Activated CD4-positive, alpha-beta T cell treated with anti-CD3 and anti-CD28 coated beads for 4 hours (primary cell): Measurements from ENCODE around the gene RAP1GDS1.
"Not testable (repeated sequence)": the region's sequence is repeated elsewhere in the genome, so short reads cannot be mapped to it uniquely, and the experiment has no call there.

Experiments used
- DNase-seq, 2 donors: peaks; one replicate each; pipeline ENCODE4 v3.0.0-alpha.2; 2020

RAP1GDS1 gene

DNA sequence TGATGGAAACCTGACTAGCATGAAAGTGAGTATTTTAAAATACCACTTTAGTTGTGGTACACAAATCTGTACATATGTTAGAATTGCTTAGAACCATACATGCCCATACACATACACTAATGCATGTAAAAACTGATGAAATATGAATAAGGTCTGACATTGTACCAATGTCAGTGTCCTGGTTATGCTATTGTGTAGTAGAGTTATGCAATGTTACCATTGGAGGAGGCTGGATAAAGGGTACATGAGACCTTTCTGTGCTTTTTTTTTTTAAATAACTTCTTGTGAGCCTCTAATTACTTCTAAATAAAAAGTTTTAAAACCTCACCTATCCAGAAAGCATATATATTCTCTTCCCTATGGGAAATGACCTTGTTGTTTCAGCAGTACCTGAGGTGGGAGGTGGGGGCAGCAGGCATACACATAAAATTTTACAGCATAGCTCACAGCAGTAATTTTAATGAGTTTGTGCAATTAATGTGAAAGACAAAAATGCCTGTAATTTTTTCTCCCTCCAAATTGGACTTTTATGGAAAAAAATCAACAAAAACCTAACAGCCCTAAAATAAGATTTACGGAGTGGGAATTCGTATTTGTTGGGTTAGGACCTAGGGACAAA is 97.6 kb downstream of the RAP1GDS1 start:
- DNase-seq = no peak

DNA sequence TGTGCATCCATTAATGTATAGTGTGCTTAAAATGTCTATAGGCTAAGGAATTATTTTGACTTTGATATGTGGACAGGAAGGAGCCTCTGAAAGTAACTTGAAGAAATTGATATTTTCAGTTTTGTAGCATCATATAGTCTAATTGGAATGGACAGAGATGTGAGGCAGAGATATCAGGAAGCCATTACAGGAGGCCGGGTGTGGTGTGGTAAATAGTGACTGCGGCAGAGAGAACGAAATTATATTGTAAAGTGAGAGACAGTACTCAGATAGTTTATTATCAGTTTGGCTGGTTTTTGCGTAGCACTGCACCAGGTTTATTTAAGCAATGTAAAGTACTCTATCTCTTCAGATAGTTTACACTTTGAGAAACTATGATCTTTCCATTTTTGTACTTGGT is 98.5 kb downstream of the RAP1GDS1 start:
- no peak for DNase-seq

DNA sequence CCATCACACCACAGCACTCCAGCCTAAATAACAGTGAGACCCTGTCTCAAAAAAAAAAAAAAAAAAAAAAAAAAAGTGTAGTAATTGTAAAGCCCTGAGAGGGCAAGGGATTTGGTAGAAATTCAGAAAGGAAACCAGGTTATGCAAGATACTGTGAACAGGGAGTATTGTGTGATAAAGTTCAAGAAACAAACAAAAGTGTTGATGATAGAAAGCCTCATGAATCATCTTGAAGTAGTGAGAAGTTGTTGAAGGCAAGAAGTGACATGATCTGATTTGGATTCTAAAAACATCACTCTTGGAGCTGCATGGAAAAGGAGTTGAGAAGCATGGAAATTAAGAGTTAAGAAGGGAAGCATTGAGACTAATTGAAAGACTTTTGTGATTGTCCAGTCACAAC is 102.2 kb downstream of the RAP1GDS1 start:
- DNase-seq = no peak

DNA sequence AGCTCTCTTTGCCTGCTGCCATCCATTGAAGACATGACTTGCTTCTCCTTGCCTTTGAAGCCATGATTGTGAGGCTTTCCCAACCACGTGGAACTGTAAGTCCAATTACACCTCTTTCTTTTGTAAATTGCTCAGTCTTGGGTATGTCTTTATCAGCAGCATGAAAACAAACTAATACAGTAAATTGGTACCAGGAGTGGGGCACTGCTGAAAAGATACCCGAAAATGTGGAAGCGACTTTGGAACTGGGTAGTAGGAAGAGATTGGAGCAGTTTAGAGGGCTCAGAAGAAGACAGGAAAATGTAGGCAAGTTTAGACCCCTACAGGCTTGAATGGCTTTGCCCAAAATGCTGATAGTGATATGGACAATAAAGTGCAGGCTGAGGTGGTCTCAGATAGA is 105.1 kb downstream of the RAP1GDS1 start:
- not testable (repeated sequence) for DNase-seq

DNA sequence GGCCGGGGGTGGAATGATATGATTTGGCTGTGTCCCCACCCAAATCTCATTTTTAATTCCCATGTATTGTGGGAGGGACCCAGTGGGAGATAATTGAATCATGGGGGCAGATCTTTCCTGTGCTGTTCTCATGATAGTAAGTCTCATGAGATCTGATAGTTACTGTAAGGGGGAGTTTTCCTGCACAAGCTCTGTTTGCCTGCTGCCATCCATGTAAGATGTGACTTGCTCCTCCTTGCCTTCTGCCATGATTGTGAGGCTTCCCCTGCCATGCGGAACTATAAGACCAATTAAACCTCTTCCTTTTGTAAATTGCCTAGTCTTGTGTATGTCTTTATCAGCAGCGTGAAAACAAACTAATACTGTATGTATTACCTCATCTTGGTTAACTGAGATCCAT is 106.8 kb downstream of the RAP1GDS1 start:
- DNase-seq = not testable (repeated sequence)

DNA sequence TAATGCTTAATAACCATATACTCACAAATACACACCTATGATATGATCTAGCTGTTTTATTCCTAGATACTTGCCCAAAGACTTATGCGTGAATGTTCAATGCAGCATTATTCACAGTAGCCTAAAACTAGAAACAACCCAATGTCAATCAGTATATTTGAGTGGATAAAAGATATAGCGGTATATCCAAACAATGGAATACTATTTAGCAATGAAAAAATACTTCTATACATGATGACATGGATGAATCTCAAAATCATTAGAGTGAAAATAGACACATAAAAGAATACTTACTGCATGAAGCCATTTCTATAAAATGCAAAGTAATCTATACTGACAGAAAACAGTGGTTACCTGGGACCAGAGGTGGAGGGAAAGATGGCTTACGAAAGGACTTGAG is 108.1 kb downstream of the RAP1GDS1 start:
- DNase-seq = no peak

DNA sequence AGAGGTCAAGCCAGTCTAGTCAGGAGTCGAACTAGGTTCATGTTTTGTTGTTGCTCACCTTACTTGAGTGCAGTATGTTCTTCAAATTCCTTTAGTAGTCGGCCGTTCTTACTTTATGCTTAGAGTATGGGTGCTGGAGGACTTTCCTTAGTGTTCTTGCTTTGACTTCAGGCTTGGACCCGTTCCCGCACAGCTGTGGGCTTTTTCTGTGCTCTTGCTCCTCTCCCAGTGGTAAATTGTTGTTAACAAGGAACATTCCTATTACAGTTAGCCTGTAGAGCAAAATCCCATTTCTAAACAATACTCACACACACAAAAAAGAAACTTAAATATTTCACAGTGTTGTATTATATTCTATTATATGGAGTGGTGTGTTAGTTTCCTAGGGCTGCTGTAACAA is 113.5 kb downstream of the RAP1GDS1 start:
- DNase-seq = no peak

DNA sequence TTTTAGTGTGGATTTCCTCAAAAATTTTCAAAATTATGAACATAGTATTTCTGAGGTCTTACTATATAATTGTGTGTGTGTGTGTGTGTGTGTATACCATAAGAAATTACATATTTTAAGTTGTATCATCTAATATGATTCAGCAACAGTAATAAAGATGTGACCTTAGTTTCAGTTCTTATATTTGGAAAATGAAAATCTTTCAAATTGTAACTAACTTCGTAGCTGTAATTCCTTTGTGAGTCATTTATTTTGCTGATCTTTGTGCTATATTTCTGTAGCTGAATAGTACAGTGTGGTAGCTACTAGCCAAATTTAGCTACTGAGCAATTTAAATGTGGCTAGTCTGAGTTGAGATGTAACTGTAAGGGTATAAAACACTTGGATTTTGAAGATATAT is 116.4 kb downstream of the RAP1GDS1 start:
- no peak for DNase-seq

DNA sequence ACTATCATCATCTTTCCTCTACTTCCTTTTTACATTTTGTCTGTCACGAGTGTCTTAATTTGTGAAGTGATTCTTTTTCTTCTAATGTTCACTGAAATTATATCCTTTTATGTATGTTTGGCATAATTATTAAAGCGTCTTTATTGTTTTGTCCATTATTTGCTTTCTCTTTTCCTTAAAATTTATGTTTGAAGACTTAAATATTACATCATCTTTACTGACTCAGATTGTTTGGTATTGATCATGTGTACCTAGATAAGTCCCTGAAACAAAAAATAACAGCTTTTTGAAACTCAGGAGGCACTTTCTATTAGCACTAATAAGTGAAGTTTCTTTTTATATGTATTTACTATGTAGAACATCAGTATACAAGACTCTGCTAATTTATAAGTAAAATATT is 120.1 kb downstream of the RAP1GDS1 start:
- DNase-seq = no peak

DNA sequence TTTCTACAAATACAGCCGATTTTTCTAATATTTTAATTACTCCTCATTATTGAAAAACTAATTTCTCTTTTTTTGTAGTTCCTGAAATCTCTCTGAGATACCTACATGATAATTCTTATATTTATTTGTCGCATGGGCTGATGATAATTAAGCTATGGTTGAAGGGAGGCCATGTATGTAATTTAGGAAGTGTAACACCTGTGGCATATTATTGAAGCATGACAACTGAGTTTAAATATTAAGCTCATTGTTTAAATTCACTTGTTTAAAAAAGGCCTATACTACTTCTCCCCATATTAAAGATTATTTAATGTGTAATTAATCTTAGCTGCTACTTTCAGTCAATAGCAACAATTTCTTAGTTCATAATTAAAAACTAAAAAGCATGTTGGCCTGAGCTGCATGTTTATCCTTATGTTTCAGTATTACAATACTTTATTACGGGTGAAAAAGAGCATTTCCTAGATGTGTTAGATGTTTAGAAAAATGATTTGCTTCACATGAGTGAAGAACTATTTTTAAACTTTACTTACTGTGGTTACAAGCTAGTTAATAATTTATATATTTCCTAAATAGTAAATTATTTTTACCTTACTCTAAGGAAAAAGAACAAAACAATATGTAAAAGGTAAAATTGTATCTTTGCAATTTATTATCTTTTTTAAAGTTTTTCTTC is 122.4 kb downstream of the RAP1GDS1 start:
- no peak for DNase-seq

DNA sequence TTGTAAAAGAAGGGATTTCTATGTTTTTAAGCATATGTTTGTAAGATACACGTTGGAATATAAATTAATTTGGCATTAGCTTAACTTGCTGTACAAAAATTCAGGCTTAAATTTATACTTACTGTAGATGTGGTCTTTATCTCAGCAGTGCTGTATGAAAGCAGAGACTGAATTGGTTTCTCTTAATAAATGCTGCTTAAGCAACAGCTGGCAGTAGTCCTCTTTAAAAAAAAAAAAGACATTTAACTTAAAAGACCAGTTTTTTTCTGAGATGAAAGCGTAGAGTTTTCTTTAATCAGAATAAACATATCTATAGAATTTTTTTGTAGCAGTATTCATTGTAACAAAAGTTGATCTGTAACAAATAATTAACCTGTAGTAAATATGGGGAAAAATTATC is 124.6 kb downstream of the RAP1GDS1 start:
- DNase-seq = no peak

DNA sequence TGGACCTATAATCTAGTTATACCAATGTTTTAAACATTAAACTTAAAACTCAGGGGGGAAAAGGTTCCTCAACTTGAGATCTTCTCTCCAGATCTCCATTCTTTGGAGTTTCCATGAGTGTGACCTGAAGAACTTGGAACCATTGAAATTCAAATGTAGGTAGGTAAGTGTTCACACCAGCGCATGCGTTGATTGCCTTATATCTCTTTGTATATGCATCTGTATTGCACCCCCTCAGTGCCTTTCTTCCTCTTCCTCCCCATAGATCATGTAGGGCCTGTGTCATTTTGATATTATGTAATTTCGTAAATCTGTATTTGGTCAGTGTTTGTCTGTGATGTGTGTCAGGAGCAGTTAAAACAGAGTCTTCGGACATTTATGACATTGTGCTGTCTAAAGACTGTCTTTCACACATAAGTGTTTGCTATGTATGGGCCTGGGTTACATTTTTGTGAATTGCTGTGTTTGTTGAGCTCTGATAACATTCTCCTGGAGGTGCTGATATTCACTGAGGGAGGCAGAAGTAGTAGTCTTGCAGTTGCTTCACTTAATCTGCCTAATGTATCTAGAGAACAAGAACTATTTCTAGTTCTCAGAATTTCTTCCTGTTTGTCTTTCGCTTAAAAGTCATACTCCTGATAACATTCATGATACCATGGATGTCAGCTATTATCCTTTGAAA is 126.3 kb downstream of the RAP1GDS1 start:
- DNase-seq = no peak

DNA sequence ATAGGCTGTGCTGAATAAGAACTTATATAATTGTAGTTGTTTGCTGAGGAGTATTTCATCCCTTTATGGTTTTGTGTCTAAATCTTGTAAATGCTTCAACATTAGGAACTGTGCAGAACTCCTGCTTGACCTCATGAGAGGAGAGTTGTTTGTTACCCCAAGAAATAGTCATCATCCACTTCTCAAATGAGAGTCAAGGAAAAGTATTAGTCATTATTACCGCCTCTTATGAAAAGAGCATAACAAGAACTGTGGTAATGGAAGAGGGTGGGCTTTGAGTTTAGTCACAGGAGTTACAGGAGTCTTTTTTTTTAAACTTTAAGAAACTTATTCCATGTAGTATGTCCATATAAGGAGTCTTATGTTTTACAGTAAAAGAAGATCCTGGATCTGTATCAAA is 132.9 kb downstream of the RAP1GDS1 start:
- no peak for DNase-seq

DNA sequence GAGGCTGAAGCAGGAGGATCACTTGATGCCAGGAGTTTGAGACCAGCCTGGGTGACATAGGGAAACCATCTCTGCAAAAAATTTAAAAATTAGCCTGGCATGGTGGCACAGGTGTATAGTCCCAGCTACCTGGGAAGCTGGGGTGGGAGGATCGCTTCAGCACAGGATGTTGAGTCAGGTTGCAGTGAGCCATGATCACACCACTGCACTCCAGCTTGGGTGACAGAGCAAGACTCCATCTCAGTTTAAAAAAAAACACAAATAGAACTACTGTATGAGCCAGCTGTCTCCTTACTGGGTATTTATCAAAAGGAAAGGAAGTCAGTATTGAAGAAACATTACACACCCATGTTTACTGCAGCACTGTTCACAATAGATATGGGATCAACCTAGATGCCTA is 138.7 kb downstream of the RAP1GDS1 start:
- DNase-seq = no peak

DNA sequence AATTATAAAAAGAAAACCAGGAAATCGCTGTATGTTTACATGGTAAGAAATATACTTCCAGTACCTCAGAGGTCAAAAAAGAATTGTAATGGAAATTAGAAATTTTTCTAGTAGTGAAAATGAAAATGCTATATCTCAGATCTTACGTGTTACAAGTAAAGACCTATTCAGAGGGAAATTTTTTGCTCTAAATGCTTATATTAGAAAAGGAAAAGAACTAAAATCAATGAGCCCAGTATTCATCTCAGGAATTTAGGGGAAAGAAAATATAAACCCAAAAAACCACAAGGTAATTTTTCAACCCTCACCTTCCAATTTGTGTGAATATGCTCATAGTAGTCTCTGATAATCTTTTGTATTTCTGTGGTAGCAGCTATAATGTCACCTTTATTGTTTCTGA is 145.6 kb downstream of the RAP1GDS1 start:
- no peak for DNase-seq

DNA sequence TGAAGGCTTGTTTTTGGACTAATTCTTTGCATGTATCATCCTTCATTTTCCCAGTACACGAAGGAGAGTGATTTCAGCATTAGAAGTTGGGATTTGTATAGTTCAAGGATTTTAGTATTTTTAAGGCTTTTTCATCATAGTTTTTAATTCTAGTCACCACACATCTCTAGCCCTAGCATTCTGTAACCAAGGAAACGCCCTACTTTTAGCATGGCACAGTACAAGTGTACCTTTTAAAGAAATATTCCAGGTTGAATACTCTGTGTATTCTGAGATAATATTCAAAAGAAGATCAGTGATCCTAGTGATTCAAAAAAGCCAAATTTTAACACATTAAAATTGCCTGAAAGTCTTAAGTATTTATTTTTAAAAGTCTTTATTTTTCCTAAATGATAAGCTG is 150.5 kb downstream of the RAP1GDS1 start:
- no peak for DNase-seq

DNA sequence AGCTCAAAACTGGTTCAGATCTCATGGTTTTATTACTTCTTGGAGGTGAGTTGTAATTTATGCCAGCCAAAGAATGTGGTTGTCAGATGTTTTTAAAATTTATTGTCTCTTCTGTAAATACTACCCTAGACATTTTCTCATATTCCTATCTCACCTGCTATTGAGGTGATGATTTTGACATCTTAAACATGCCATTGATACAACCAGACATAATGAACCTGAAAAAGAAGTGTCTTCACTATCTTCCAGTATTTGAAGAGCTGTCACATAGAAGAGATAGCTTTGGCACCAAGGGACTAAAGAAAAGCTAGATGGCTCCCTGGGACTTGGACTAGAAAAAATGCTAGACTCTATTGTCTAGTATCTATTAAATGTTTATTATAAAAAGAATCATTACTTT is 155.7 kb downstream of the RAP1GDS1 start:
- DNase-seq = no peak

DNA sequence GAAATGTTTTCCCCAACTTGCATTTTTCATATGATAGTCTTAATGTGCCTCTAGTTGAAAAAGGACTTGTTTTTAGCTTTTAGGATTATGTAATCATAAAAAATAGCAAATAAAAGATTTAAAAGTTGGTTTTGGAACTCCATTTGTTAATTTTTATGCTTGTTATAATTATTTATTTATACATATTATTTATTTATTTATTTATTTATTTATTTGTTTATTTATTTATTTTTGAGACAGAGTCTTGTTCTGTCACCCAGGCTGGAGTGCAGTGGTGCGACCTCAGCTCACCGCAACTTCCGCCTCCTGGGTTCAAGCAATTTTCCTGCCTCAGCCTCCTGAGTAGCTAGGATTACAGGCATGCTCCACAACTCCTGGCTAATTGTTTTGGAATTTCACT is 159.0 kb downstream of the RAP1GDS1 start:
- not testable (repeated sequence) for DNase-seq

DNA sequence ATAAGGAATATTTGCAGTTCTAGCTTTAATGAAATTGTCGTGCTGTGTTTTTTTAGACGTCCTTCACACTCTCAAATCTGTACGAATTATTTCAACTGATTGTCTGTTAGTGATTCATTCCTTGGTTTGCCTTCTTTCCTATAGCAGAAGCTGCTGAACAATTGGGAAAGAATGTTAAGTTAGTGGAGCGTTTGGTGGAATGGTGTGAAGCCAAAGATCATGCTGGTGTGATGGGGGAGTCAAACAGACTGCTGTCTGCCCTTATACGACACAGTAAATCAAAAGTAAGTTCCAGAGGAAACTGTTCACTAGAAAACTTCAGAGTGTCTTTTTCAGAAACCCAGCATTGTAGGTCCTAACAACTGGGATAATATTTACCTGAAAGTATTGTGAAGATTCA is 159.9 kb downstream of the RAP1GDS1 start:
- no peak for DNase-seq

DNA sequence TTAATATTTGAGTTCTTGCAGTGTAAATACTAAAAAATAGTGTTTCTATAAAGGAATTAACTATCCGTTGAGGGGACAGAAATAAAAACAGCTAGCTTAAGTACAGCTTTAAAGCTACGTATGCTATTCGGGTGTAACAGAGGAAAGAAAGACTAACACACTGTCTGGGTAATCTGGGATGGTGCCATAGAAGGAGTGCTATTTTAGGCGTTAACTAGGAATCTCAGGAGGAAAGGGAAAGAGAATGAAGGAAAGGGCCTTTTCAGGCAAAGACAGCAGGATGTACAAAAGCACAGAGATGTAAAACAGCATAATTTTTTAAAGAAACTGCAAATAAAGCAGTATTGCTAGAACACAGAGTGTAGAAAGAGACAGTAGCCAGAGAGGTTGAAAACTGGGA is 161.8 kb downstream of the RAP1GDS1 start:
- DNase-seq = no peak

DNA sequence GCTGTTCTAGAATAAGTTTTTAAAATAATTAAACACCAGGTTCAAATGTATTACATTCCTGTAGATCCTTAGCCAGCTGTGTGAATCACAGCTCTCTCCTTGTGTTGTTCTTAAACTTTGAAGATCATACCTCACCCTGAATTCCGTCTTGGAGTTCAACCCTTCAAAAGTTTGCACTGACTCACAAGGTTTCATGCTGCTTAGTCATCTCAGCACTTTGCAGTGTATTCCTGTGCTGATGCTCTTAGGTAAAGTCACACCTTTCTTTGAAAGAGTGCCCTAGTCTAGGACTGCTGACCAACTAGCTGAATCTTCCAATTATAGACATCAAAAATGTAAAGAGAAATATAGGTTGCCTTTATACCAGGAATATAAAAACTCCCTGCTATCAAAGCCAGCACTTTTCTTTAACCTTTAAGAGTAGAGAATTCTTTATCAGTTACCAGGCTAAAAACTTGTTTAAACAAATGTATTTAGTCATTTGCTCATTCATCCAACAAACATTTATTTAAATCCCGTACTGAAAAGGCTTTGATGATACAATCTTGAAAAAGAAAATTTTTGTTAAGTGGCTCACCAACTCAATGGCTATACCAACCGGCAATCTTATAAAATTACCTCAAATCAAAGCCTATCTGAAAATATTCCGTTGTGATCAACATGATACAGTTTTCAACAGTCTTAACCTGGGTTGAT is 169.7 kb downstream of the RAP1GDS1 start:
- DNase-seq = no peak

DNA sequence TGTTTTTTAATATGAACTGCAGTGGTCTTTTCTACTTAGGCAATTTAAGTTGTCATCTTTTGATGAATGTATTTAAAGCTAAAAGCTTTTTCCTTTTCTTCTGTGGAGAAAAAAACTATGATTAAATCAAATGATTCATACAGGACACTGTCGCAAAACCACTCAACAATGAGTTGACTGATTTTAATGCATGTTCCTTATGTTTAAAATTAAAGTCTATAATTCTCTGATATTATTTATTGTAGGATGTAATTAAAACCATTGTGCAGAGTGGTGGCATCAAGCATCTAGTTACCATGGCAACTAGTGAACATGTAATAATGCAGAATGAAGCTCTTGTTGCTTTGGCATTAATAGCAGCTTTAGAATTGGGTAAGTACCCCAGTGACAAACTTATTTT is 172.5 kb downstream of the RAP1GDS1 start:
- DNase-seq = no peak

DNA sequence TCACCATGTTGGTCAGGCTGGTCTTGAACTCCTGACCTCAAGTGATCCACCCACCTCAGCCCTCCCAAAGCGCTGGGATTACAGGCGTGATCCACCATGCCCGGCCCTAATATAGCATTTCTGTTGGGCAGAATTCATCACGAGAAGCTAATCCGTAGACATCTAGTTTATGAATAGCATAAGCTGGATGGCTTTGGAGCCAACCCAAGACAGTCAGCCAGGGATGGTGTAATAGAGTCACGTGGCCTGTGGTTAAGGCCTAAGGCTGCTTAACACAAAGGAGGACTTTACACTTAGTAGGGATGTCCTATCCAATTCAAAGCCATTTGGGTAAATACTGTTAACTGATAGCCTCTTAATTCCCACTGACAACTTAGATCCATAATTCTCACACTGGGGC is 173.6 kb downstream of the RAP1GDS1 start:
- no peak for DNase-seq

DNA sequence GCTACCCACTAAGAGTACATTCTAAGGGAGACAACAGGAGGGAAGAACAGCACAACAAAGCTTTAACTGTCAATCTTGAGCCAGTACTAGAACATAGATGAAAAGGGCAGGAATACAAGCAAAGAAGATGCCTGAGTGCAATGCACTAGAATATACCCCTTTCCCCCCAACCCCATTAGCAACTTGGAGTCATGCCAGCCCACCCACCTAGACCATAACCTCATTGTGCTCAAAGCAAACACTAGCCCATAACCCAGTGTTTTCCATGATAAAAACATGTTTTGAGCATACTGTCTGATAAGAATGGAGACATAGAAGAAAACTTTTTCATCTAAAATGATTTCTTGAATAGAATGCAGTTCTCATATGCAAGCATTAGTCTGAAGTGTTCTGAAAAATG is 183.2 kb downstream of the RAP1GDS1 start:
- DNase-seq = no peak
